Uterus (tissue), 4 donors: ENCODE results near the gene FHIT. TPM values are rescaled to one million over a fixed set of nuclear protein-coding genes. Genes with fewer than 3 reads are reported as not detected.

ENCODE experiments used
- DNase-seq, 2 donors: peaks; one replicate each; pipeline ENCODE4 v3.0.0-alpha.2; 2019 to 2020
- H3K27ac ChIP-seq, 2 donors: fragments of 200-600 bp; sonication (generic); 1 replicate in 1 of 2; 2 replicates in 1 of 2; pipeline ENCODE4 v1.5.1; 2016 to 2018
- H3K27me3 ChIP-seq, 2 donors: fragments of 200-600 bp; sonication (generic); one replicate each; pipeline ENCODE4 v1.5.1; 2018 to 2019; ENCODE audit warnings: control low read depth in 1 of 2
- H3K36me3 ChIP-seq, 2 donors: fragments of 200-600 bp; sonication (generic); one replicate each; pipeline ENCODE4 v1.5.1; 2019; ENCODE audit warnings: control low read depth in 1 of 2
- H3K4me1 ChIP-seq, 2 donors: fragments of 200-600 bp; sonication (generic); one replicate each; pipeline ENCODE4 v1.5.1; 2018 to 2019; ENCODE audit warnings: control low read depth in 1 of 2
- H3K4me3 ChIP-seq, 2 donors: fragments of 200-600 bp; sonication (generic); 1 replicate in 1 of 2; 2 replicates in 1 of 2; pipeline ENCODE4 v1.5.1; 2018 to 2019; ENCODE audit warnings: mild to moderate bottlenecking in 1 of 2
- H3K9me3 ChIP-seq, 2 donors: fragments of 200-600 bp; sonication (generic); one replicate each; pipeline ENCODE4 v1.5.1; 2019; ENCODE audit warnings: control low read depth in 1 of 2
- POLR2A ChIP-seq, 2 donors: fragments of 450-650 bp; IDR thresholded peaks; one replicate each; pipeline ENCODE4 v1.6.1; 2016; ENCODE audit warnings: antibody characterized with exemption in 2 of 2, mild to moderate bottlenecking in 1 of 2, moderate library complexity in 1 of 2
- intact Hi-C: fragments of 100-400 bp; cut with DNase I; formaldehyde crosslinking; loops from one replicate; pipeline ENCODE4 v1.15.1; 2023; ENCODE audit warnings: low total_unique reads
- total RNA-seq, 4 donors: library from RNA; depleted of rRNA in 3 of 4; stranded (reverse); fragments of >200 nt in 3 of 4; gene quantifications; one replicate each; pipeline versions ENCODE4 v1.1.0 to v1.2.4, GENCODE V29; 2014 to 2023
- TF ChIP-seq, protein P1 (sequence below), 4 experiments: fragments of 200-600 bp in 2 of 4; fragments of 450-650 bp in 2 of 4; sonication (generic) in 2 of 4; IDR thresholded peaks; one replicate each; pipeline ENCODE4 v1.5.1; 2016 to 2019; ENCODE audit warnings: antibody characterized with exemption in 4 of 4, mild to moderate bottlenecking in 2 of 4, moderate library complexity in 1 of 4
- donor health status: DM: yes; HTN: yes; CAD: no.

The FHIT gene
- total RNA-seq, 4 donors from 2014 or later: 1.3 to 15.2 (median 7.3) TPM

DNA sequence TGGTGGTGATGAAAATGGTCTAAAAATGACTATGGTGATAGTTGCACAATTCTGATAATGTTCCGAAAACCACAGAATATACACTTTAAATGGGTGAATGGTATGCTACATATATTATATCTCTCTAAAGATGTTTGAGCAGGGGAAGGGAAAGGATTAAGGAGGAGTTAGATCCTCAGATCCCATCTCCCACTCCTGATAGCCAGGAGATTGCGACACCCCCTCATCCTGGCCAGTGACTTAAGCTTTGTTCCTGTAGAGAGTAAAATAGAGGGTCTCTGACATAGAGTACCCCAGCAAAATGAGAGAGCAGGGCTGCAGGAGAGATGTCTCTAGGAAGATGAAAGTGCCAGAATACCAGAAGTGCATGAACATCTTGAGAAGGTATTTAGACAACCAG, 984.8 kb downstream of the FHIT start:
- Histone ChIP-seq H3K4me3 (no peak overlapping the region), H3K27ac (no peak overlapping the region), H3K9me3 (no peaks in the 10 kb centered on the region), H3K36me3 (no peaks in the 10 kb centered on the region), H3K4me1 (no peaks in the 10 kb centered on the region), H3K27me3 (no peaks in the 10 kb centered on the region)
- no peak for DNase-seq
- TF ChIP-seq, protein P1, sequence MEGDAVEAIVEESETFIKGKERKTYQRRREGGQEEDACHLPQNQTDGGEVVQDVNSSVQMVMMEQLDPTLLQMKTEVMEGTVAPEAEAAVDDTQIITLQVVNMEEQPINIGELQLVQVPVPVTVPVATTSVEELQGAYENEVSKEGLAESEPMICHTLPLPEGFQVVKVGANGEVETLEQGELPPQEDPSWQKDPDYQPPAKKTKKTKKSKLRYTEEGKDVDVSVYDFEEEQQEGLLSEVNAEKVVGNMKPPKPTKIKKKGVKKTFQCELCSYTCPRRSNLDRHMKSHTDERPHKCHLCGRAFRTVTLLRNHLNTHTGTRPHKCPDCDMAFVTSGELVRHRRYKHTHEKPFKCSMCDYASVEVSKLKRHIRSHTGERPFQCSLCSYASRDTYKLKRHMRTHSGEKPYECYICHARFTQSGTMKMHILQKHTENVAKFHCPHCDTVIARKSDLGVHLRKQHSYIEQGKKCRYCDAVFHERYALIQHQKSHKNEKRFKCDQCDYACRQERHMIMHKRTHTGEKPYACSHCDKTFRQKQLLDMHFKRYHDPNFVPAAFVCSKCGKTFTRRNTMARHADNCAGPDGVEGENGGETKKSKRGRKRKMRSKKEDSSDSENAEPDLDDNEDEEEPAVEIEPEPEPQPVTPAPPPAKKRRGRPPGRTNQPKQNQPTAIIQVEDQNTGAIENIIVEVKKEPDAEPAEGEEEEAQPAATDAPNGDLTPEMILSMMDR (IDR thresholded peaks at IDR 0.05): no peak
- no peak for TF ChIP-seq POLR2A (IDR thresholded peaks at IDR 0.05)
- intact Hi-C loops: no loop called here

DNA sequence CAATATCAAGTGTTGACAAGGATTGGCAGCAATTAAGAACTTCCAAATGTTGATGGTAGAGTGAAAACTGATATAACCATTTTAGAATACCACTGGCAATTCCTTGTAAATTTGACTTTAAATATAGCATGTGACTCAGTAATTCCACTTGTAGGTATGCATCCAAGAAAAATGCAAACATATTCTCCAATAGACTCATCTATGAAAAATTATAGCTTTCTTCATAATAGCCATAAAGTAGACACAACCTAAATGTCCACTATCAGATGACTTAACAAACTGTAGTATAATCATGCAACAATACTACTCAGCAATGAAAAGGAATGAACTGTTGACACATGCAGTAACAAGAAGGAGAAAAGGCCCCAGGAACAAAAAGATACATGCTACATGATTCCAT, 988.1 kb downstream of the FHIT start:
- Histone ChIP-seq H3K4me3 (no peak overlapping the region), H3K4me1 (no peaks in the 10 kb centered on the region), H3K27me3 (no peaks in the 10 kb centered on the region), H3K9me3 (no peaks in the 10 kb centered on the region), H3K36me3 (no peaks in the 10 kb centered on the region), H3K27ac (no peak overlapping the region)
- TF ChIP-seq, protein P1 (IDR thresholded peaks at IDR 0.05): no peak
- no peak for TF ChIP-seq POLR2A (IDR thresholded peaks at IDR 0.05)
- no peak for DNase-seq
- intact Hi-C loops: no loop called here

DNA sequence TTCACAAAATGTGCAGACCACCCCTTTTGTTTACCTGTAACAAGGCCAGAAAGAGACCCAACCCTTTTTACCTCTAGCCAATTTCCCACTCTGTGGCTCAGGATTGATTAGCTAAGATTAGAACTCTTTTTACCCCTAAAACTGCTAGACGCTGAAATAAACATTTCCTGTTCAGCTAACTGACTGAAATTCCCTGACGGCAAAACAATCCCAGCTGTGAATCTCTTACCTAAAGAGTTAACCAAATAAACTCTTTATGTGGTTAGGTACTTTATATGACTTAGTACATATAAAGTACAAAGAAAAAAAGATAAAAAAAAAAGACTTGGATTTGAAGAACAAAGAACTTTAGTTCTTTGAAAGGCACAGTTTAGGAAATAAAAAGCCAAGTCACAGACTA, 988.7 kb downstream of the FHIT start:
- no peak for DNase-seq
- H3K4me1 ChIP-seq: no peaks in the 10 kb centered on the region
- no peaks in the 10 kb centered on the region for H3K27me3 ChIP-seq
- intact Hi-C loops: no loop called here
- TF ChIP-seq, protein P1 (IDR thresholded peaks at IDR 0.05): no peak
- TF ChIP-seq POLR2A (IDR thresholded peaks at IDR 0.05): no peak
- no peaks in the 10 kb centered on the region for H3K36me3 ChIP-seq
- no peaks in the 10 kb centered on the region for H3K9me3 ChIP-seq
- no peak overlapping the region for H3K4me3 ChIP-seq
- H3K27ac ChIP-seq: no peak overlapping the region

DNA sequence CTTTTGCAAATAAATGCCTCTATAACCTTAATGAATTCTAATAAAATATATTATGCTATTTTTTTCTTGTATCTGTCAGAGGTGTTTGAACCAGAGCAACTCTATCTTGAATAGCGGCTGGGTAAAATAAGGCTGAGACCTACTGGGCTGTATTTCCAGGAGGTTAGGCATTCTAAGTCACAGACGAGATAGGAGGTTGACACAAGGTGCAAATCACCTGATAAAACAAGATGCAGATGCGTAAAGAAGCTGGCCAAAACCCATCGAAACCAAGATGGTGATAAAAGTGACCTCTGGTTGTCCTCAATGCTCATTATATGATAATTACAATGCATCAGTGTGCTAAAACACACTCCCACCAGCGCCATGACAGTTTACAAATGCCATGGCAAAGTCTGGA, 990.7 kb downstream of the FHIT start:
- no peak for DNase-seq
- H3K4me3 ChIP-seq: no peak overlapping the region

DNA sequence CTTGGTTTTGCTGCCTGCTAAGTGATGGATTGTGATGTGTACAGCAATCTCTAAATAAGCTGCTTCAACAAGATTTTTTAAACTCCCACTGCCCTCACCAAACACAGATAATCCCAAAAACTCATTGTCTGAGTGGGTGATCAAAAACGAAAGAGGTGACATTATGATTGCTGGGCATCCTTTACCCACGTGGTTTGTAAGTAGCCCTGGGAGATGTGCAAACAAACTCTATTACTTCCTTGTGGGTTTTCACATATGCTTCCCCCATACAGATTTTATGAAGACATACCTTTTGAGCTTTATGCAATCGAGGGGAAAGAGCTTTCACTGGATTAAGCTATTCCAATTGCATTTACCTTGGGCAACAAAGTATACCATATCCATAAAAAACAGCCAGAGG, 1000.4 kb downstream of the FHIT start:
- Histone ChIP-seq H3K27ac (no peak overlapping the region), H3K4me3 (no peak overlapping the region), H3K9me3 (no peaks in the 10 kb centered on the region), H3K27me3 (no peaks in the 10 kb centered on the region), H3K36me3 (no peaks in the 10 kb centered on the region), H3K4me1 (no peaks in the 10 kb centered on the region)
- TF ChIP-seq, protein P1 (IDR thresholded peaks at IDR 0.05): no peak
- DNase-seq: no peak
- intact Hi-C loops: no loop called here

More for the DNA sequence above, 990.7 kb downstream of the FHIT start:
- Histone ChIP-seq H3K9me3 (no peaks in the 10 kb centered on the region), H3K27me3 (no peaks in the 10 kb centered on the region), H3K4me1 (no peaks in the 10 kb centered on the region), H3K36me3 (no peaks in the 10 kb centered on the region), H3K27ac (no peak overlapping the region)
- TF ChIP-seq, protein P1 (IDR thresholded peaks at IDR 0.05): no peak
- intact Hi-C loops: no loop called here
